Measurements from ENCODE around the gene UGCG. TPM values are rescaled to one million over a fixed set of nuclear protein-coding genes. Genes with fewer than 3 reads are reported as not detected.

The UGCG gene
- total RNA-seq, 1 experiment from 2014 or later: 46.0 TPM

DNA sequence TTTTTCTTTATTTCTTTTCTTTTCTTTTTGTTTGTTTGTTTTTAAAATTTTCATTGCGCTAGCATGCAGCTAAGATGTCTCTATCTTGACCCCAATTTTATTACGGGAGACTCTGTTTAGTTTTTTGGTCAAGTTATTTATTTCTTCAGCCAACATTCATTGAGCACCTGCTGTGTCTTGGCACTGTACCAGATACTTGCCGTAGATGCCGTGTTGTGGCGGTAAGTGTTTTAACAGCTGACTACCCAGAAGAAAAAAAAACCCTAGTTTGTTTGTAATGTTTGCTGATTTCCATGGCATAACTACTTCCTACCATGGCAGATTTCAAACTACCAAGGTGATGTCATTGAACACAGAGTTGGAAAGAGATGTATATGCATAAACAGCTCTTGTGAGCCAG is 65.0 kb downstream of the UGCG start:
- Histone ChIP-seq H3K4me1 (ENCODE audit: control insufficient read depth, insufficient read depth, low read length) (peaks cover 35% of the 10 kb centered on the region), H3K27me3 (ENCODE audit: control insufficient read depth, insufficient read depth, low read length) (no peaks in the 10 kb centered on the region), H3K9me3 (ENCODE audit: control insufficient read depth, insufficient read depth, low read depth, low read length) (no peaks in the 10 kb centered on the region), H3K4me3 (ENCODE audit: low read depth in 2 of 2, low read length in 2 of 2) (no peak overlapping the region), H3K36me3 (ENCODE audit: control insufficient read depth, insufficient read depth, low read length) (no peaks in the 10 kb centered on the region), H3K27ac (ENCODE audit: low read length) (peak overlapping the region; percentile 82)
- in situ Hi-C loops (cut with HindIII; ENCODE audit: low pct_unique_long_range_greater_than_20kb, low sequenced_read_pairs) (no loop called here), intact Hi-C loops (cut with micrococcal nuclease; ENCODE audit: unreplicated experiment) (no loop called here)
- TF ChIP-seq CTCF (IDR thresholded peaks at IDR 0.05) (no peak), REST (IDR thresholded peaks at IDR 0.05; ENCODE audit: insufficient read depth in 1 of 2, low read depth in 2 of 2, low read length in 1 of 2) (0 out of 4 replicates have a peak, but pooled peaks of 1 of the 2 experiments have one; percentile 17), SIN3A (IDR thresholded peaks at IDR 0.05; ENCODE audit: borderline replicate concordance, insufficient read depth, low read depth, low read length) (no peak), TCF7L2 (IDR thresholded peaks at IDR 0.05; ENCODE audit: low read depth, low read length) (peak; percentile 62), POLR2AphosphoS5 (IDR thresholded peaks at IDR 0.05; ENCODE audit: low read depth, low read length) (peak; percentile 77)
- ChIA-PET CTCF (no interaction called here), POLR2A (interaction anchor here (0.6 kb wide), 1 partner anchor 69 kb away, joined by 4 read pairs; no protein-coding TSS in a partner anchor)
- ATAC-seq: peak; percentile 54
- BruUV-seq (replicated peaks): no TSS peak
- peak; percentile 71 for DNase-seq (ENCODE audit: low read depth, low spot score)

- ATAC-seq (no peak), DNase-seq (ENCODE audit: low read depth, low spot score) (no peak)
- TF ChIP-seq SIN3A (IDR thresholded peaks at IDR 0.05; ENCODE audit: borderline replicate concordance, insufficient read depth, low read depth, low read length) (no peak), POLR2AphosphoS5 (IDR thresholded peaks at IDR 0.05; ENCODE audit: low read depth, low read length) (no peak), REST (IDR thresholded peaks at IDR 0.05; ENCODE audit: insufficient read depth in 1 of 2, low read depth in 2 of 2, low read length in 1 of 2) (no peak), CTCF (IDR thresholded peaks at IDR 0.05) (no peak), TCF7L2 (IDR thresholded peaks at IDR 0.05; ENCODE audit: low read depth, low read length) (no peak)
- Histone ChIP-seq H3K4me1 (ENCODE audit: control insufficient read depth, insufficient read depth, low read length) (peaks cover 35% of the 10 kb centered on the region), H3K36me3 (ENCODE audit: control insufficient read depth, insufficient read depth, low read length) (no peaks in the 10 kb centered on the region), H3K4me3 (ENCODE audit: low read depth in 2 of 2, low read length in 2 of 2) (no peak overlapping the region), H3K27me3 (ENCODE audit: control insufficient read depth, insufficient read depth, low read length) (no peaks in the 10 kb centered on the region), H3K27ac (ENCODE audit: low read length) (peak overlapping the region; percentile 82), H3K9me3 (ENCODE audit: control insufficient read depth, insufficient read depth, low read depth, low read length) (no peaks in the 10 kb centered on the region)
- no TSS peak for BruUV-seq (replicated peaks)
- ChIA-PET CTCF (no interaction called here), POLR2A (no interaction called here)
- in situ Hi-C loops (cut with HindIII; ENCODE audit: low pct_unique_long_range_greater_than_20kb, low sequenced_read_pairs) (no loop called here), intact Hi-C loops (cut with micrococcal nuclease; ENCODE audit: unreplicated experiment) (no loop called here)
Measured at GRCh38 chr9:111962021-111962420, 65.4 kb downstream of the UGCG start.
